Measurements from ENCODE around the gene TLCD3B.

- no peak for TF ChIP-seq EZH2 (IDR thresholded peaks at IDR 0.05; ENCODE audit: low read length, unreplicated experiment)
- TF ChIP-seq, protein P1, sequence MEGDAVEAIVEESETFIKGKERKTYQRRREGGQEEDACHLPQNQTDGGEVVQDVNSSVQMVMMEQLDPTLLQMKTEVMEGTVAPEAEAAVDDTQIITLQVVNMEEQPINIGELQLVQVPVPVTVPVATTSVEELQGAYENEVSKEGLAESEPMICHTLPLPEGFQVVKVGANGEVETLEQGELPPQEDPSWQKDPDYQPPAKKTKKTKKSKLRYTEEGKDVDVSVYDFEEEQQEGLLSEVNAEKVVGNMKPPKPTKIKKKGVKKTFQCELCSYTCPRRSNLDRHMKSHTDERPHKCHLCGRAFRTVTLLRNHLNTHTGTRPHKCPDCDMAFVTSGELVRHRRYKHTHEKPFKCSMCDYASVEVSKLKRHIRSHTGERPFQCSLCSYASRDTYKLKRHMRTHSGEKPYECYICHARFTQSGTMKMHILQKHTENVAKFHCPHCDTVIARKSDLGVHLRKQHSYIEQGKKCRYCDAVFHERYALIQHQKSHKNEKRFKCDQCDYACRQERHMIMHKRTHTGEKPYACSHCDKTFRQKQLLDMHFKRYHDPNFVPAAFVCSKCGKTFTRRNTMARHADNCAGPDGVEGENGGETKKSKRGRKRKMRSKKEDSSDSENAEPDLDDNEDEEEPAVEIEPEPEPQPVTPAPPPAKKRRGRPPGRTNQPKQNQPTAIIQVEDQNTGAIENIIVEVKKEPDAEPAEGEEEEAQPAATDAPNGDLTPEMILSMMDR (conservative IDR thresholded peaks at IDR 0.05; ENCODE audit: low read depth, low read length) = no peak
These were observed 9.2 kb upstream of the TLCD3B start for GRCh38 chr16:30040221-30040620.

All from PC-3 (cell line).